HG03175 (cell line): Measurements from ENCODE around the gene ZNF330.

Experiments
- ATAC-seq: cut with Tn5 transposase; IDR thresholded peaks from one replicate; pipeline ENCODE4 v1.9.1; 2021; ENCODE audit warnings: mild to moderate bottlenecking, moderate library complexity; ENCODE audit not compliant: unreplicated experiment

ZNF330 gene

DNA sequence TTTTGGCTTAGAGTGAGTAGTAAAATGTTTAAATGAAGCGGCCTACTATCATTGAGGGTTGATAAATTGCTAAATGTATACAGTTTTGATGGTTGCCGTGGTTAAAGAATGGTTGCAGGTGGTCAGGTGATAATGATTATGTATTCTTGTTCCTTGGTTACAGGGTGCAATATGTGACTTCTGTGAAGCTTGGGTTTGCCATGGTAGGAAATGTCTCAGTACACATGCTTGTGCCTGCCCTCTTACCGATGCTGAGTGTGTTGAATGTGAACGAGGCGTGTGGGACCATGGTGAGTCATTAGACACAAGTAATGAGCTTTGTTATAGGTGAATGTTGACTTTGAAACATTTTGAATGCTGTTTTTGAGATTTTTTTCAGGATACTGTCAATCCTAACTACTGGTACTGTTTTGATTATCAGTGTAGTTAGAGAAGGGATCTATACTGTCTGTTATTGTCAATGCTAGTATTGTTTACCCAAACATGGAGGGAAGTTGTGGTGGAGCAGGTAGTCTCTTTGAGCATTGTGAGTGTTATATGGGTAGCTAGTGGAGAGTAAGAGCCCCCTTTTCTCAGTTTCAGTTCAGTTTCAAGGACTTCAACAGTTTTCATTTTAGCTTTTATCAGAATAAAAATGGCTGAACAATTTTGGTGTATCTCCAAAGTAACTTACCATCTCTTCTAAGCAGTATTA lies 8.9 kb downstream of the ZNF330 start:
- peak; percentile 79 for ATAC-seq

DNA sequence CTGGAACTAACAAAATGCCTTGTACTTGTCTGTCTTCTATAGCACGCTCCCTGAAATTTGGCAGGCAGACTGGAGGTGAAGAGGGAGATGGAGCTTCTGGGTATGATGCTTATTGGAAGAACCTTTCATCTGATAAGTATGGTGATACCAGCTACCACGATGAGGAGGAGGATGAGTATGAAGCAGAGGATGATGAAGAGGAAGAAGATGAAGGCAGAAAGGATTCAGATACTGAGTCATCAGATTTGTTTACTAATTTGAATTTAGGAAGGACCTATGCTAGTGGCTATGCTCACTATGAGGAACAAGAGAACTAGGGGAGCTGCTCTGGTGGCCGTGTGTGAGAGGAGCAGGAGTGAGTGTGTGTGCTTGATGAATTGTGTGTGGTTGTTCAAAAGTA lies 13.0 kb downstream of the ZNF330 start:
- ATAC-seq: no peak

DNA sequence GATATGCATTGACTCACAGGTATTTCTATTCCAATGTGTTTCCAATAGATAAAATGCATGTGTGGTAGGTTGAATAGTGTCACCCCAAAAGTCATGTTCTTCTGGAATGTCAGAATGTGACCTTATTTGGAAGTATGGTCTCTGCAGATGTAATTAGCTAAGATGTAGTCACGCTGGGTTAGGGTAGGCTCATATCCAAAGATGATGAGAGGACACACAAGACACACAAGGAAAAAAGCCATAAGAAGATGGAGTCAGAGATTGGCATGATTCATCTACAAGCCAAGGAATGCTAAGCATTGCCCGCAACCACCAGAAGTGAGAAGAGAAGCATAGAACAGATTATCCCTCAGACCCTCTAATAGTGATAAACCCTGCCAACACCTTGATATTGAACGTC lies 17.5 kb downstream of the ZNF330 start:
- ATAC-seq: no peak

DNA sequence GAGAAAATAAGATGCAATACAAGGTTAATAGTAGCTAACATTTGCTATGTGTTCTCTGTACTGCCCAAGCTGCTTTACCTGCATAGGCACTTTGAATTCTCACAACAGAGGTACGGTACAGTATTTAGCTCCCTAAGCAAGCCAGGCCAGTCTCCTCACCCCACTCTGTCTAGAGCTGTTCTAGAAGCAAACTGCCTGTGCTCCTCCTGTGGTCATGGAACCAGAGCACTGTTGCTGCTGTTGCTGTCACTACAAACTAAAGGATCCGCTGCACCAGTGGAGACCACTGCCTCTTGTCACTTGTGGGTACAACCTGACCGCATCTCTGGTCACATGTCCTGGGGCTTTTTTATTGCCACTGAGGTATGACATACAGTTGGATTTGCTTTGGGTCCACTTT lies 19.6 kb downstream of the ZNF330 start:
- ATAC-seq: no peak

DNA sequence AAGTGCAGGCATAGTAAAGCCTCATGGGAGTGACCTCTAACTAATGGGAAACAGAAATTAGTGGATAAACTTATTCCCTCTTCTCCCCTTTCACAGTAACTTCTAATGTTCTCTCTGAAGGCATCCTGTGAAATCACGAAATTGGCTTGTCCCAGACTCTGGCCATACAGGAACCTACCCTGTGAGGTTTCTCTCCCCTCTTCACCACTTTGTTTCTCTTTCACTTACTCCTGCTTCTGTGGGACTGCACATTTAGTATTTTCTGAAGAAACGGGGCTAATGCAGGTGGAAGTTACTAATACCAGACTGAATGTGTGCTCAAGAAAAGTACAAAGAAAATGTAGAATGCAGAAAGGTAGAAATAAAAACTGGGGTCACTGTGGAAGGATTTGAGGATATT lies 20.0 kb downstream of the ZNF330 start:
- ATAC-seq: no peak

DNA sequence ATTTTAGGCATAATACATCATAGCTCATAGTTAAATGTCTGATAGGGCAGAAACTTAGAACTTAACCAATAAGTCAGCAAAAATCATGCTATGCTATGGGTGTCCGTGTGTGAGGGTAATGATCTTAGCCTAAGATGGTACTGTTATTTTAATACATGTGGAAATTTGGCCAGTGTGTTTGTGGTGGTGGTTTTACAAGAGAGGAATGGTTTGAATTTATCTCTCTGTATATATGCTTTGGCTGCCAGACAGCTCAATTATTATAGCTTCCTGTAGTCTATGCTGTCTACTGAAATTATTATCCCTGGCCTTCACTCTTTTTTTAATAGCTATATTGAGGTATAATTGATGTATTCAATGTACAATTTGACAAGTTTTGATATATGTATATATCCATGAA lies 21.3 kb downstream of the ZNF330 start:
- ATAC-seq: no peak

DNA sequence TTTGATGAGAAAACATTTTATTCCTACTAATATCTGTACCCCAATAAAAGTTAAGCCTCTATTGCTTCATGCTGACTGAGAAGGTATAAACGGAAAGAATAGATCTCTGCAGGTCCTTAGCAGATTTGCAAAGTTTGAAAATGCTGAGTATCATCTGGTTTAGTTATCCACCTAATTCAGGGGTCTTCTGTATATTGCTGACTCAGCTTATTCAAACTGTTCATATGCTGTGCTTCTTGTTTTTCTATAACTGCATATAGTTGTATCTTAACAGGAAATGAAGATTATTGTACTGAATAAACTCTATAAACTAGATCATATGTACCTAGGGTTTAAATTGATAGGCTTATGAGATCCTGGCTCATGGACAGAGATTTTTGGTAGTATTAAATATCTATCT lies 23.7 kb downstream of the ZNF330 start:
- no peak for ATAC-seq

DNA sequence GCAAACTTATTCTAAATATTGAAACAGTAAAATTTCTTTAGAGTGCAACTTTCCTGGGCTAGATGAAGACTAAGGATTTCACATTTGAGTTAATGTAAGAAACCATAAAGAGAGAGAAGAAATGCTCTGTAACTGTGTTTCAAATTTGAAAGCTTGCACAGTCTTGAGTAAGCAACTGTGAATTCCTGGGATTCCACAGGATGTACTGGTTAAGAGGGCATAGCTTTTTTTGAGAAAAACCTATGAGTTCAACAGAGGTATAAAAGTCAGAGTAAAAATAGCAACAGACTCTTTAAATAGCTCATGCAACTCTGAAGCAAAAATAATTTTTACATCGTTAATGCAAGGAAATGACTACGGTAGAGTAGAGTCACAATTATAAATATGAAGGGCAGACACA lies 25.5 kb downstream of the ZNF330 start:
- ATAC-seq: no peak

DNA sequence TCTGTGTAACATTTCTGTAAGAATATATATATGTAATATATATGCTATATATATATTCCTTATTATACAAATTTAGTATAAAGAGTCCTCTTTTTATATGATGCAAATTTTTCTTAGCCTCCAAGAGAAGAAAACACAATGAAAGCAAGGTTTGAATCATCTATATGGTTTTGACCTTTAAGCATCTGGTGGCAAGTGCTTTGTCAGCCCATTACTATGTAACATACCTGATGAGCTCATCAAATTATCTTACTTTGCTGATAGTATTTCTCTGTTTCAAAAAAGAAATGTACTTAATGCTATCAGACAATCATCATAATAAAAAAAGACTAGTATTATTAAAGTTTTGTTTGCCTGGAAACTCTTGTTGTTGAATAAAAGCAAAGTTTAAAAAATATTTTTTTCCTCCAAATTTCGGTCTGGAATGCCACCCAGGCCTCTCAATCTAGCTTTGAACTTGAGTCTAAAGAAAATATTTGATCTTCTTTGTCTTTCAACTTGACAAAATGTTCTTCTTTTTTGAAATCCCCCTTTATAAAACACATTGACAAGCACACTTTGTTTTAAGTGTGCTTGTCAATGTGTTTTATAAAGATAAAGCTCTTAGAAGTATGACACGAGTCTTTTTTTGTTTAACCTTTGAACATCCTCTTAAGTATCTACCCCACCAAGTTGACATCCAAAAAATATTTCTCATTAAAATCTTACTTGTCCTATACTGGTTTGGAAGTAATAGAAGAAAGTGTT lies 26.2 kb downstream of the ZNF330 start:
- no peak for ATAC-seq

DNA sequence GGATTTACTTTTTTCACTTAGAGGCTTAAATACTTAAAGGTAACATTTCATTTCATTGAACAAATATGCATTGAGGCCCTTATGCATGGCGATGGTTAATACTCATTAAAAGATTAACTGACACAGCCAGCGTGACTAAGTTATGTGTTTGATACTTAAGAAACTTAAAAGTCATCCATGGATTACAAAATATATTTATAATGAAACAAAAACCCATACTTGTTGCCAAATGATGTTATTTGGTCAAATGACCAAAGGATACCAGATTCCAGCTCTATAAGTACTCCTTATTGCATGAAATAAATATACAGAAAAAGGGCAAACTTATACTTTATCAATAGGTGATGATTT lies 26.7 kb downstream of the ZNF330 start:
- no peak for ATAC-seq

DNA sequence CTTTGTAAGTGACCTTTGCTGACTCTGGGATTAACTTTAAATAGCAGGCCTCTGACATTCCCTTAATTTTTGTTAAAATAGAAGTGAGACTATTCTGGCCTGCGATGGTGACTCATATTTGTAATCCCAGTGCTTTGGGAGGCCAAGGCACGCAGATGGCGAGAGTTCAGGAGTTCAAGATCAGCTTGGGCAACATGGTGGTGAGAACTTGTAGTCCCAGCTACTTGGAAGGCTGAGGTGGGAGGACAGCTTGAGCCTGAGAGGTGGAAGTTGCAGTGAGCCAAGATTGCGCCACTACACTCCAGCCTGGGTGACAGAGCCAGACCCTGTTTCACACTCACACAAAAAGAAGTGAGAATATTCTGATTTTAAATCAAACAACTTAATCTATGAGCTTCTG lies 27.3 kb downstream of the ZNF330 start:
- ATAC-seq: no peak

DNA sequence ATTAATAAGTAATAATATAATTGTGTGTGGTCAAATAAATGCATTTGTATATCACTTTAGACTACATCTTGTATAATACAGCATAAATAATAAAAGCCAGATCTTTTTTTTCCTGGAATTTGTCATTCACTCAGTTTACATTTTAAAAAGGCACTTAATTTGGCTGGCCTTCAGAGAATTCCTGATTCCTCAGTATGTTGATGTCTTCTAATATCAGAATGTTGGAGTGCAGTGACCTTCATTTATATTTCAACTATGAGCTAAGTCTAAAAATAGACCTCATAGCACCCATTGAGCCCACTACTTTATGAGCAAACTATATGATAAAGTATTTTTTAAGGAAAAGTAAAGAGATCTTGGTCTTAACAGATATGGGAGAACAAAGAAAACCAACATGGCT lies 27.8 kb downstream of the ZNF330 start:
- no peak for ATAC-seq

DNA sequence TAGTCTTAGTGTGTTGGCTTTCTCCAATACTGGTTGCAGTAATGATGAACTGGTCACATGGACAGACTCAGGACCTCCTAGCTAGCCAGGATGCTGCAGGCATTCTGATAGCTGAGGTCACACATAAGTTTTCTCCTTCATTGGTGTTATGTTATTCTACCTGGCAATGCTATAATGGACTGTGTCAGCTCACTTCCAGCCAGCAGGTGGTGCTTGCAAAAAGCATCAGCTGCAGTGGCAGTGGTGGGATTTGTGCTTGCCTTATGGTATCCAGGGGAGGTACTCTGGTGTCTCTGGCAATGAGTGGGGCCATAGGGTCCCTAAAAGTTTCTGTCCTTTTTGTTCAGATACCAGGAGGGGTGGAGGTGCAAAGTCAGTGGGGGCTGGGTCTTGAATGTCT lies 33.6 kb downstream of the ZNF330 start:
- no peak for ATAC-seq

DNA sequence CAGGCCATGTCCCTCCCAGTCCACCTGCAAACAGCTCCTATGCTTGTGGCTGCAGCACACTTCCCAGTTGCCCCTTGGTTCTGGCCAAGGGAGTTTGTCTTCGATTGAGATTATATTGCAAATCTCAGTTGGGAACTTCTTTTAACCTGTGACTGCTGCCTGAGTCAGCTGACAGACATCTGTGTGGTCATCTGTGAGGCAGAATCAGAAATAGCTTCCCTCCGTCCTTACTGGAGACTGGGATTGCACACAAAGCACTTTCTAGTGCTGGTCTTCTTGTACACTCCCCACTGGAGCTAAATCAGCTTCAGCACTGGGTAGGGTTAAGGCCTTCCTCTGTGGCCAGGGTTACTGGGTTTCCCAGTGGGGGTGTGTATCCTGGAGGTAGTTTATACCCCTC lies 34.3 kb downstream of the ZNF330 start:
- ATAC-seq: no peak

DNA sequence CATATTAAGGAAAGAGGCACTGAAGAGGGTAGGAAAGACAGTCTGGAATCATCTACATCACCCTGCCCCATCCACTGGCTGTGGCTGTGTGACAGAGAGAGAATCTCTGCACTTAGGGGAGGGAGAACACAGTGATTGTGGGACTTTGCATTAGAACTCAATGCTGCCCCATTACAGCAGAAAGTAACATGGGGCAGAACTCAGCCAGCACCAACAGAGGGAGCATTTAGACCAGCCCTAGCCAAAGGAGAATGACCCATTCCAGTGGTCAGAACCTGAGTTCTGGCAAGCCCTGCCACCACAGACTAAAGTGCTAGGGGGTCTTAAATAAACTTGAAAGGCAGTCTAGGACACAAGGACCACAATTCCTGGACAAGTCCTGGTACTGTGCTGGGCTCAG lies 37.9 kb downstream of the ZNF330 start:
- no peak for ATAC-seq

DNA sequence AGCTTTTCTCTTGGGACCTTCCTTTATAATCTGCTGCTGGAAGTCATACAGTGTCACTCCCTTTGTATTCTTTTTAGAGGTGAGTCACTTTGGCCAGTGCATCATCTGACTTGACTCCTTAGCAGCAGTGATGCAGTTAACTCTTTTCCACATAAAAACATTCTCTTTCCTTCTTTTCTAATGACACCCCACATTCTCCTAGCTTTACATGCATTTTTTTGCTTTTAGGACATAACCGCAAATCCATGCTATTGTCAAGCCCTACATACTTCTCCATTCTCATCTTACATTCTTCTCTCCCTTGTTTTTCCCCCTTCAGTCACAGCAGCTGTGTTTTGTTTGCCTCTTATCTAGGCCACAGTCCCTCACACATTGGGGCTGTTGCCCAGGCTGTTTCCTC lies 55.1 kb downstream of the ZNF330 start:
- no peak for ATAC-seq

DNA sequence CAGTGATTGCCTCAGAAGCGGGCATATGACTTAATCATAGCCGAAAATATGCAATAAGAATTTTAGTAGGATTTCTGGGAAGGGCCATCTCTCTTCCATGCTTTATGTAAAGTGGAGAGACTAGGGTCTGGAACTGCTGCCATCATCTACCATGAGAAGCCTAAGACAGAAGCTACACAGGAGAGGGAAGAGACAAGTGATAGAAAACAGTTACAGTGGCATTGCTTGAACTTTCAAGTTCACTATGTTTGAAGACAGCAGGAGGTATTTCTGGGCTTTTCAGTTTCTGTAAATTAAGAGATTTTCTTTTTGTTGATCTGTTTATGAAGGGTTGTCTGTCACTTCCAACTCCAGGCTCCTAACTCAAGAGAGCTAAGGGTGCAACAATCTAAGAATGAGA lies 62.5 kb downstream of the ZNF330 start:
- no peak for ATAC-seq

DNA sequence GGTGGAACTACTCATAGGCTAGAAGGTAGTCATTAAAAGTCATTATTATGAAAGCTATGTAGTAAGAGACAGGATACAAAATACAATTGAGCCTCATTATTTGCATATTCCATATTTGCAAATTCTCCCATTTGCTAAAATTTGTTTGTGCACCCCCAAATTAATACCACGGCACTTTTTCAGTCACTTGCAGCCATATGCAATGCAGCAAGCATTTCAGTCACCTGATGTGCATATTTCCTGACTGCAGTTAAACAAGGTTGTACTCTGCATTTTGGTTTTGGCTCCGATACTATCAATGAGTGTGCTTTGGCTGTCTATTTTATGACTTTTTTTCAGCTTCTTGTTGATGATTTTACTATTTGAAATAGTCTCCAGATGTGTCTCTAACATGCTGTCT lies 62.9 kb downstream of the ZNF330 start:
- no peak for ATAC-seq
